B cell (primary cell): ENCODE results near the gene CARMIL1. TPM values are rescaled to one million over a fixed set of nuclear protein-coding genes. Genes with fewer than 3 reads are reported as not detected.

Source experiments
- ATAC-seq: fragments of 200-7000 bp; cut with Tn5 transposase; one replicate; pipeline ENCODE4 v1.10.0; 2021; ENCODE audit warnings: low read depth, mild to moderate bottlenecking, moderate number of reproducible peaks, moderate library complexity
- CTCF ChIA-PET: fragments of 350-600 bp; sonication (Branson Sonifier 250); formaldehyde crosslinking; loops from one replicate; lab custom pipeline; 2021; ENCODE audit warnings: antibody characterized with exemption, inconsistent platforms; lab: Charles Lee
- POLR2A ChIA-PET: fragments of 350-600 bp; sonication (Branson Sonifier 250); formaldehyde crosslinking; loops from one replicate; lab custom pipeline; 2021; ENCODE audit warnings: antibody characterized with exemption; lab: Charles Lee
- DNase-seq: peaks from one replicate; pipeline ENCODE4 v3.0.0; 2013
- H2AFZ ChIP-seq: 2 replicates; pipeline ENCODE4 v1.6.1; 2012; ENCODE audit warnings: mild to moderate bottlenecking, low read depth, low read length; ENCODE audit not compliant: insufficient read depth, poor library complexity, severe bottlenecking
- H3K27ac ChIP-seq, 2 donors: 1 replicate in 1 of 2; 2 replicates in 1 of 2; pipeline ENCODE4 v1.5.1; 2012 to 2013; ENCODE audit warnings: low read length in 2 of 2, mild to moderate bottlenecking in 2 of 2, moderate library complexity in 1 of 2
- H3K27me3 ChIP-seq, 4 experiments: fragments of 200-600 bp in 1 of 4; sonication (generic) in 1 of 4; replicated peaks in 1 of 4; 1 replicate in 2 of 4; 2 replicates in 2 of 4; pipeline versions ENCODE4 v1.6.1 to v1.7.0; 2013 to 2016; ENCODE audit warnings: low read length in 3 of 4, mild to moderate bottlenecking in 2 of 4, mixed read lengths in 1 of 4, moderate library complexity in 1 of 4; ENCODE audit not compliant: insufficient read depth in 4 of 4, control insufficient read depth in 3 of 4; ENCODE audit errors: control extremely low read depth in 1 of 4
- H3K36me3 ChIP-seq, 2 experiments: replicated peaks in 1 of 2; 1 replicate in 1 of 2; 2 replicates in 1 of 2; pipeline versions ENCODE4 v1.6.1 to v1.7.1; 2013; ENCODE audit warnings: low read length in 1 of 2; ENCODE audit not compliant: insufficient read depth in 2 of 2, control insufficient read depth in 1 of 2; ENCODE audit errors: control extremely low read depth in 1 of 2, extremely low read depth in 1 of 2
- H3K4me1 ChIP-seq, 2 donors: fragments of 200-600 bp in 1 of 2; sonication (generic) in 1 of 2; 1 replicate in 1 of 2; 2 replicates in 1 of 2; pipeline versions ENCODE4 v1.5.1 to v1.6.1; 2013 to 2017; ENCODE audit warnings: low read length in 2 of 2; ENCODE audit not compliant: control insufficient read depth in 2 of 2, insufficient read depth in 2 of 2
- H3K4me2 ChIP-seq: replicated peaks from 2 replicates; pipeline ENCODE3; 2012; ENCODE audit warnings: mild to moderate bottlenecking, low read depth, low read length; ENCODE audit not compliant: poor library complexity, severe bottlenecking
- H3K4me3 ChIP-seq, 5 experiments: fragments of 200-600 bp in 1 of 5; sonication (generic) in 1 of 5; 1 replicate in 3 of 5; 2 replicates in 2 of 5; pipeline versions ENCODE4 v1.5.1 to v1.7.0; 2011 to 2016; ENCODE audit warnings: low read length in 4 of 5, mild to moderate bottlenecking in 4 of 5, low read depth in 2 of 5, control low read depth in 1 of 5, moderate library complexity in 1 of 5; ENCODE audit not compliant: insufficient read depth in 1 of 5; ENCODE audit errors: control extremely low read depth in 1 of 5, extremely low read depth in 1 of 5
- H3K79me2 ChIP-seq: fragments of 200-600 bp; sonication (generic); one replicate; pipeline ENCODE4 v1.6.0; 2016; ENCODE audit warnings: low read length; ENCODE audit not compliant: control insufficient read depth, insufficient read depth
- H3K9ac ChIP-seq: fragments of 200-600 bp; sonication (generic); 2 replicates; pipeline ENCODE4 v1.6.1; 2017; ENCODE audit warnings: mild to moderate bottlenecking, low read length, moderate library complexity
- H3K9me3 ChIP-seq, 3 donors: one replicate each; pipeline versions ENCODE4 v1.6.1 to v1.7.1; 2013; ENCODE audit warnings: low read length in 2 of 3; ENCODE audit not compliant: control insufficient read depth in 2 of 3, insufficient read depth in 1 of 3; ENCODE audit errors: control extremely low read depth in 1 of 3
- H4K20me1 ChIP-seq: 2 replicates; pipeline ENCODE4 v1.6.0; 2012; ENCODE audit warnings: mild to moderate bottlenecking, low read length; ENCODE audit not compliant: insufficient read depth, control insufficient read depth, poor library complexity, severe bottlenecking
- H3K27ac Mint-ChIP-seq: one replicate; pipeline ENCODE4 v1.8.0; 2021; ENCODE audit warnings: mixed read lengths
- H3K27me3 Mint-ChIP-seq: one replicate; pipeline ENCODE4 v1.8.0; 2021; ENCODE audit warnings: mixed read lengths
- H3K4me1 Mint-ChIP-seq: one replicate; pipeline ENCODE4 v1.8.0; 2021; ENCODE audit warnings: mixed read lengths
- H3K4me3 Mint-ChIP-seq: one replicate; pipeline ENCODE4 v1.8.0; 2021; ENCODE audit warnings: mixed read lengths
- H3K9me3 Mint-ChIP-seq: one replicate; pipeline ENCODE4 v1.8.0; 2022; ENCODE audit warnings: mixed read lengths; ENCODE audit not compliant: insufficient read depth
- CTCF ChIP-seq: fragments of 200-600 bp; IDR thresholded peaks from one replicate; pipeline ENCODE4 v1.8.0; 2022; ENCODE audit warnings: antibody characterized with exemption, mild to moderate bottlenecking
- EZH2 ChIP-seq: IDR thresholded peaks from 2 replicates; pipeline ENCODE4 v1.6.1; 2012; ENCODE audit warnings: borderline replicate concordance, low read depth, mild to moderate bottlenecking, moderate library complexity, low read length; ENCODE audit not compliant: insufficient read depth, poor library complexity, severe bottlenecking
- WGBS: methylation state at CpG from one replicate; pipeline ENCODE4 v1.1.5; 2013; ENCODE audit warnings: missing lambda C conversion rate; ENCODE audit not compliant: insufficient coverage; 5-methylcytosine and 5-hydroxymethylcytosine counted together
- intact Hi-C: fragments of 100-400 bp; cut with micrococcal nuclease; formaldehyde crosslinking; loops from one replicate; pipeline ENCODE4 v1.10.0; 2022
- polyA plus RNA-seq: library from polyadenylated mRNA; depleted of rRNA; stranded (reverse); fragments of >200 nt; gene quantifications from 2 replicates; pipeline ENCODE4 v1.2.3, GENCODE V29; 2012
- total RNA-seq, 2 donors: library from RNA; stranded (reverse); fragments of 120-200 nt in 1 of 2; gene quantifications; 1 replicate in 1 of 2; 2 replicates in 1 of 2; pipeline versions ENCODE4 v1.2.3 to v1.2.4, GENCODE V29; 2013 to 2022

The CARMIL1 gene
- total and polyA plus RNA-seq, 2 donors (not counting 1 experiment from before 2014, with no cell fraction given): 7.5 to 11.0 TPM

- H4K20me1 ChIP-seq: peaks cover 6% of the 10 kb centered on the region
- H2AFZ ChIP-seq: no peak overlapping the region
- H3K27ac ChIP-seq: no peak overlapping the region
- H3K27me3 Mint-ChIP-seq: peaks cover 2% of the 10 kb centered on the region
- H3K4me3 ChIP-seq: no peak overlapping the region
- H3K36me3 ChIP-seq: no peaks in the 10 kb centered on the region
- CTCF ChIA-PET: interaction anchor here (0.6 kb wide), 1 partner anchor 525 kb away, joined by 3 read pairs; no protein-coding TSS in a partner anchor
- no peaks in the 10 kb centered on the region for H3K9me3 ChIP-seq
- H3K9ac ChIP-seq: no peak overlapping the region
- H3K27ac Mint-ChIP-seq: peak overlapping the region; percentile 47
- H3K27me3 ChIP-seq: peaks cover 0 to 3% (median 0%) of the 10 kb centered on the region in 4 experiments
- no peak for ATAC-seq
- peaks cover 31 to 32% of the 10 kb centered on the region in 2 donors for H3K4me1 ChIP-seq
- TF ChIP-seq CTCF (no peak), EZH2 (no peak)
- H3K4me3 Mint-ChIP-seq: peak overlapping the region; percentile 50
- 77% methylated on average over 2 of the region's 3 CpGs for WGBS
- peak overlapping the region; percentile 18 for H3K4me2 ChIP-seq
- DNase-seq: peak; percentile 4
- intact Hi-C loops: no loop called here
- H3K9me3 Mint-ChIP-seq: no peaks in the 10 kb centered on the region
- peaks cover 47% of the 10 kb centered on the region for H3K4me1 Mint-ChIP-seq
- POLR2A ChIA-PET: no interaction called here
- H3K79me2 ChIP-seq: peaks cover 26% of the 10 kb centered on the region
These were observed 53.0 kb downstream of the CARMIL1 start for GRCh38 chr6:25332165-25332564.

DNA sequence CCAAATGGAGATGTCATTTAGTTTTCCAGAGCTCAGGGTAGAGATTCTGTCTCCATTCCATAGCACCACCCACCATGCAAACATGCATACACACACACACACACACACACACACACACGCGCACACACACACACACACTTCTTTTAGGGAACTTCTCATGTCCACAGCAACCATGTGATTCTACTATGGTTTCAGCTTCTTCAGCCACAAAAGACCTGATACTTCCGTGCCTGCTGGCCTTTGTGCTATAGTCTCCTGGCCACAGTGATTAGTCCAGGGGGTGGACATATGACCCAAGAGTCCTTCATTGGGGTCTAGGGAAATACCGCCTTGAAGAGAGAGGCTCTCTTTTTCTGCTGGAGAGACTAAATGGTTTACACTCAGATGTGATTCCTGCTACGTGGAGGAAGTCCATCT lies 53.5 kb downstream of the CARMIL1 start:
- Mint-ChIP-seq H3K27me3 (peaks cover 2% of the 10 kb centered on the region), H3K4me3 (peak overlapping the region; percentile 50), H3K27ac (peak overlapping the region; percentile 17), H3K4me1 (peaks cover 47% of the 10 kb centered on the region), H3K9me3 (no peaks in the 10 kb centered on the region)
- H3K27me3 ChIP-seq: peaks cover 0 to 3% (median 0%) of the 10 kb centered on the region in 4 experiments
- DNase-seq (peak; percentile 33), ATAC-seq (no peak)
- peaks cover 6% of the 10 kb centered on the region for H4K20me1 ChIP-seq
- H3K4me1 ChIP-seq: peaks cover 31 to 32% of the 10 kb centered on the region in 2 donors
- WGBS: 35% methylated on average over 3 of the region's 5 CpGs
- no peak overlapping the region for H3K4me3 ChIP-seq
- H3K79me2 ChIP-seq: peaks cover 26% of the 10 kb centered on the region
- H3K27ac ChIP-seq: no peak overlapping the region
- POLR2A ChIA-PET: no interaction called here
- intact Hi-C loops: no loop called here
- CTCF ChIA-PET: interaction anchor here (0.6 kb wide), 2 partner anchors 54 to 524 kb away, joined by 3 read pairs; no protein-coding TSS in a partner anchor
- H2AFZ ChIP-seq: no peak overlapping the region
- H3K36me3 ChIP-seq: no peaks in the 10 kb centered on the region
- H3K9me3 ChIP-seq: no peaks in the 10 kb centered on the region
- no peak overlapping the region for H3K9ac ChIP-seq
- H3K4me2 ChIP-seq: peak overlapping the region; percentile 18
- TF ChIP-seq EZH2 (no peak), CTCF (no peak)
